H1 (cell line): ENCODE data around the gene AGPAT3. TPM values are rescaled to one million over a fixed set of nuclear protein-coding genes. Genes with fewer than 3 reads are reported as not detected.

Experiments
- BRCA1 ChIP-seq: IDR thresholded peaks from 2 replicates; pipeline ENCODE4 v1.6.1; 2012; ENCODE audit warnings: low read depth, low read length, improper control_type of control experiment
- CHD2 ChIP-seq: IDR thresholded peaks from 2 replicates; pipeline ENCODE4 v1.6.1; 2012; ENCODE audit warnings: low read length, improper control_type of control experiment
- GTF2F1 ChIP-seq: IDR thresholded peaks from 2 replicates; pipeline ENCODE4 v1.6.1; 2012; ENCODE audit warnings: low read depth, low read length, improper control_type of control experiment, borderline replicate concordance
- HDAC2 ChIP-seq, 2 experiments: fragments of 300-600 bp in 1 of 2; sonication (generic) in 1 of 2; IDR thresholded peaks; 2 replicates each; pipeline ENCODE4 v1.6.1; 2011 to 2012; ENCODE audit warnings: low read depth in 2 of 2, low read length in 2 of 2, mild to moderate bottlenecking in 2 of 2, moderate library complexity in 2 of 2, borderline replicate concordance in 1 of 2, inconsistent platforms in 1 of 2
- KDM1A ChIP-seq: fragments of 200-600, 300-600 bp; sonication (generic); IDR thresholded peaks from 2 replicates; pipeline ENCODE4 v1.7.1; 2016; ENCODE audit warnings: mild to moderate bottlenecking, low read length, borderline replicate concordance
- POU5F1 ChIP-seq: IDR thresholded peaks from 2 replicates; pipeline ENCODE4 v1.6.1; 2011; ENCODE audit warnings: low read depth, mild to moderate bottlenecking, low read length, moderate library complexity
- TAF7 ChIP-seq: optimal IDR thresholded peaks from 2 replicates; pipeline ENCODE3; 2011; ENCODE audit warnings: low read depth, mild to moderate bottlenecking, inconsistent platforms, low read length, moderate library complexity, borderline replicate concordance
- ZNF274 ChIP-seq: IDR thresholded peaks from 2 replicates; pipeline ENCODE4 v1.7.0; 2012; ENCODE audit warnings: low read length, borderline replicate concordance; ENCODE audit errors: extremely low read depth
- polyA plus RNA-seq, 7 experiments: library from polyadenylated mRNA; depleted of rRNA in 3 of 7; stranded (reverse) in 5 of 7; unstranded in 2 of 7; fragments of >200 nt in 5 of 7; fragments of 200-250 nt in 2 of 7; gene quantifications; 1 replicate in 5 of 7; 2 replicates in 1 of 7; 4 replicates in 1 of 7; pipeline versions ENCODE4 v1.2.1 to v1.2.3, GENCODE V29; 2011 to 2013; ENCODE audit warnings: missing spikeins in 2 of 7, mixed read lengths in 2 of 7
- total RNA-seq: library from RNA; stranded (reverse); fragmentation: NEBNext Ultra II Directional; extraction: Animal tissue kit (Norgen Biotek cat#: 25700); gene quantifications from 2 replicates; pipeline ENCODE4 v1.2.1, GENCODE V29; 2021
- TF ChIP-seq, protein P1 (sequence below): fragments of 300-600 bp; sonication (generic); IDR thresholded peaks from 2 replicates; pipeline ENCODE4 v1.7.1; 2012; ENCODE audit warnings: low read length, moderate library complexity, mild to moderate bottlenecking, inconsistent platforms; ENCODE audit not compliant: insufficient replicate concordance
- TF ChIP-seq, protein P2 (sequence below): IDR thresholded peaks from 2 replicates; pipeline ENCODE4 v1.6.1; 2011; ENCODE audit warnings: low read depth, mild to moderate bottlenecking, low read length; ENCODE audit not compliant: insufficient read depth

The AGPAT3 gene
- total and polyA plus RNA-seq, 2 of the 8 experiments (the other 6 are each of a cell fraction or from before 2014, with no cell fraction given) = 5.8 to 7.3 TPM

- TF ChIP-seq, protein P1, sequence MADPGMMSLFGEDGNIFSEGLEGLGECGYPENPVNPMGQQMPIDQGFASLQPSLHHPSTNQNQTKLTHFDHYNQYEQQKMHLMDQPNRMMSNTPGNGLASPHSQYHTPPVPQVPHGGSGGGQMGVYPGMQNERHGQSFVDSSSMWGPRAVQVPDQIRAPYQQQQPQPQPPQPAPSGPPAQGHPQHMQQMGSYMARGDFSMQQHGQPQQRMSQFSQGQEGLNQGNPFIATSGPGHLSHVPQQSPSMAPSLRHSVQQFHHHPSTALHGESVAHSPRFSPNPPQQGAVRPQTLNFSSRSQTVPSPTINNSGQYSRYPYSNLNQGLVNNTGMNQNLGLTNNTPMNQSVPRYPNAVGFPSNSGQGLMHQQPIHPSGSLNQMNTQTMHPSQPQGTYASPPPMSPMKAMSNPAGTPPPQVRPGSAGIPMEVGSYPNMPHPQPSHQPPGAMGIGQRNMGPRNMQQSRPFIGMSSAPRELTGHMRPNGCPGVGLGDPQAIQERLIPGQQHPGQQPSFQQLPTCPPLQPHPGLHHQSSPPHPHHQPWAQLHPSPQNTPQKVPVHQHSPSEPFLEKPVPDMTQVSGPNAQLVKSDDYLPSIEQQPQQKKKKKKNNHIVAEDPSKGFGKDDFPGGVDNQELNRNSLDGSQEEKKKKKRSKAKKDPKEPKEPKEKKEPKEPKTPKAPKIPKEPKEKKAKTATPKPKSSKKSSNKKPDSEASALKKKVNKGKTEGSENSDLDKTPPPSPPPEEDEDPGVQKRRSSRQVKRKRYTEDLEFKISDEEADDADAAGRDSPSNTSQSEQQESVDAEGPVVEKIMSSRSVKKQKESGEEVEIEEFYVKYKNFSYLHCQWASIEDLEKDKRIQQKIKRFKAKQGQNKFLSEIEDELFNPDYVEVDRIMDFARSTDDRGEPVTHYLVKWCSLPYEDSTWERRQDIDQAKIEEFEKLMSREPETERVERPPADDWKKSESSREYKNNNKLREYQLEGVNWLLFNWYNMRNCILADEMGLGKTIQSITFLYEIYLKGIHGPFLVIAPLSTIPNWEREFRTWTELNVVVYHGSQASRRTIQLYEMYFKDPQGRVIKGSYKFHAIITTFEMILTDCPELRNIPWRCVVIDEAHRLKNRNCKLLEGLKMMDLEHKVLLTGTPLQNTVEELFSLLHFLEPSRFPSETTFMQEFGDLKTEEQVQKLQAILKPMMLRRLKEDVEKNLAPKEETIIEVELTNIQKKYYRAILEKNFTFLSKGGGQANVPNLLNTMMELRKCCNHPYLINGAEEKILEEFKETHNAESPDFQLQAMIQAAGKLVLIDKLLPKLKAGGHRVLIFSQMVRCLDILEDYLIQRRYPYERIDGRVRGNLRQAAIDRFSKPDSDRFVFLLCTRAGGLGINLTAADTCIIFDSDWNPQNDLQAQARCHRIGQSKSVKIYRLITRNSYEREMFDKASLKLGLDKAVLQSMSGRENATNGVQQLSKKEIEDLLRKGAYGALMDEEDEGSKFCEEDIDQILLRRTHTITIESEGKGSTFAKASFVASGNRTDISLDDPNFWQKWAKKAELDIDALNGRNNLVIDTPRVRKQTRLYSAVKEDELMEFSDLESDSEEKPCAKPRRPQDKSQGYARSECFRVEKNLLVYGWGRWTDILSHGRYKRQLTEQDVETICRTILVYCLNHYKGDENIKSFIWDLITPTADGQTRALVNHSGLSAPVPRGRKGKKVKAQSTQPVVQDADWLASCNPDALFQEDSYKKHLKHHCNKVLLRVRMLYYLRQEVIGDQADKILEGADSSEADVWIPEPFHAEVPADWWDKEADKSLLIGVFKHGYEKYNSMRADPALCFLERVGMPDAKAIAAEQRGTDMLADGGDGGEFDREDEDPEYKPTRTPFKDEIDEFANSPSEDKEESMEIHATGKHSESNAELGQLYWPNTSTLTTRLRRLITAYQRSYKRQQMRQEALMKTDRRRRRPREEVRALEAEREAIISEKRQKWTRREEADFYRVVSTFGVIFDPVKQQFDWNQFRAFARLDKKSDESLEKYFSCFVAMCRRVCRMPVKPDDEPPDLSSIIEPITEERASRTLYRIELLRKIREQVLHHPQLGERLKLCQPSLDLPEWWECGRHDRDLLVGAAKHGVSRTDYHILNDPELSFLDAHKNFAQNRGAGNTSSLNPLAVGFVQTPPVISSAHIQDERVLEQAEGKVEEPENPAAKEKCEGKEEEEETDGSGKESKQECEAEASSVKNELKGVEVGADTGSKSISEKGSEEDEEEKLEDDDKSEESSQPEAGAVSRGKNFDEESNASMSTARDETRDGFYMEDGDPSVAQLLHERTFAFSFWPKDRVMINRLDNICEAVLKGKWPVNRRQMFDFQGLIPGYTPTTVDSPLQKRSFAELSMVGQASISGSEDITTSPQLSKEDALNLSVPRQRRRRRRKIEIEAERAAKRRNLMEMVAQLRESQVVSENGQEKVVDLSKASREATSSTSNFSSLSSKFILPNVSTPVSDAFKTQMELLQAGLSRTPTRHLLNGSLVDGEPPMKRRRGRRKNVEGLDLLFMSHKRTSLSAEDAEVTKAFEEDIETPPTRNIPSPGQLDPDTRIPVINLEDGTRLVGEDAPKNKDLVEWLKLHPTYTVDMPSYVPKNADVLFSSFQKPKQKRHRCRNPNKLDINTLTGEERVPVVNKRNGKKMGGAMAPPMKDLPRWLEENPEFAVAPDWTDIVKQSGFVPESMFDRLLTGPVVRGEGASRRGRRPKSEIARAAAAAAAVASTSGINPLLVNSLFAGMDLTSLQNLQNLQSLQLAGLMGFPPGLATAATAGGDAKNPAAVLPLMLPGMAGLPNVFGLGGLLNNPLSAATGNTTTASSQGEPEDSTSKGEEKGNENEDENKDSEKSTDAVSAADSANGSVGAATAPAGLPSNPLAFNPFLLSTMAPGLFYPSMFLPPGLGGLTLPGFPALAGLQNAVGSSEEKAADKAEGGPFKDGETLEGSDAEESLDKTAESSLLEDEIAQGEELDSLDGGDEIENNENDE = no peak
- no peak for TF ChIP-seq KDM1A
- TF ChIP-seq ZNF274 = no peak
- TF ChIP-seq HDAC2 (IDR thresholded peaks at IDR 0.05; ENCODE audit: borderline replicate concordance in 1 of 2, low read depth in 2 of 2, low read length in 2 of 2) = no peak
- TF ChIP-seq BRCA1 = no peak
- no peak for TF ChIP-seq GTF2F1
- TF ChIP-seq, protein P2, sequence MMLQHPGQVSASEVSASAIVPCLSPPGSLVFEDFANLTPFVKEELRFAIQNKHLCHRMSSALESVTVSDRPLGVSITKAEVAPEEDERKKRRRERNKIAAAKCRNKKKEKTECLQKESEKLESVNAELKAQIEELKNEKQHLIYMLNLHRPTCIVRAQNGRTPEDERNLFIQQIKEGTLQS = no peak
- no peak for TF ChIP-seq POU5F1
- TF ChIP-seq TAF7 = no peak
- TF ChIP-seq CHD2 = no peak
Measured at GRCh38 chr21:43903451-43904091, 38.5 kb downstream of the AGPAT3 start (continued).
